ENCODE results near the gene TMED4. TPM values are rescaled to one million over a fixed set of nuclear protein-coding genes. Genes with fewer than 3 reads are reported as not detected.

TMED4 gene
- total RNA-seq, 1 experiment from 2014 or later: 67.3 TPM

DNA sequence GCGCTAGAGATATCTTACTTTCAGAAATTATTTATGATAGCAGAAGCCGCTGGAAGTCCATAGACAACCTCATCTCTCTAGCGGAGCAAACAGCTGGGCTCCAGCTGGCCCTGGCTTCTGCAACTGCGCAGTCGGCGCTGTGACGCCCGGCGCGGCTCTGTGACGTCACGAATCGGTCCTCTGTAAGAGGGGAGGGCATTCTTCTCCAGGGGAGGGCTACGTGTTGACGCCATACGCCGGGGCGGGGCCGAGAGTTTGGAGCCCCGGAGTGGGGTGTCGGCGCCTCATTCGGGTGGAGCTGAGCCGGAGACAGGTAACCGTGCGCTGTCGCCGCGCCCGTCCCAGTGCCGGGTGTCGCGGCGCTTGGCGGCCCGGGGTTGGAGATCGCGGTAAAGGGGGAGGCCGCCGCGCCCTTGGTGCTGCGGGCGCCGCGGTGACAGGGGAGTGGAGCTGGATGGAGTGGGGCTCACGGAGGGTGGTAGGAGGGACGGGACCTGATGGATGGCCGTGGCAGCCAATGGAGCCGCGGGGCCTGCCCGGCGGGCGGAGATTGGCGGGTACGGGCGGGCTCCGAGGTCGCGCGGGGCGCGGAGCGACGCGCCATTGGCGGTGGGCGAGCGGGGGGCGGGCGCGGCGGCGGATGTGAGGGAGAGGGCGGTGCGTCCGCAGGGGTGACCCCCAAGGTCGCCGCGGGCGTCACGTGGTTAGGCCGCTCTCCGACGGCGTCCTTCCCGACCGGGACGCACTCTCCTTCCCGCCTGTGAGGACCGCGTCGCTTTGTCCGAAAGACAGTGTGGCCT, 24.5 kb upstream of the TMED4 start, which contains the start of gene OGDH:
OGDH (plus strand) TSS at position 287 of the 800 bp plus-strand sequence. CDS start 17,717 bp downstream, outside the sequence.
- Histone ChIP-seq H3K27me3 (ENCODE audit: insufficient read depth, low read length) (no peaks in the 10 kb centered on the region), H3K79me2 (ENCODE audit: insufficient read depth, low read length) (peaks cover 45% of the 10 kb centered on the region), H2AFZ (ENCODE audit: low read depth, low read length, poor library complexity, severe bottlenecking) (no peak within 1 kb of the TSS), H3K9ac (ENCODE audit: low read length) (peak within 1 kb of the TSS; percentile 68), H3K36me3 (ENCODE audit: control insufficient read depth in 1 of 2, insufficient read depth in 2 of 2, low read length in 2 of 2) (no peaks in the 10 kb centered on the region), H3K27ac (ENCODE audit: low read depth, low read length) (peak within 1 kb of the TSS; percentile 88), H3K4me1 (ENCODE audit: control insufficient read depth in 1 of 2, insufficient read depth in 2 of 2, low read length in 2 of 2) (peaks cover 17 to 32% of the 10 kb centered on the region in 2 experiments), H3K9me3 (ENCODE audit: control insufficient read depth in 1 of 2, insufficient read depth in 1 of 2, low read depth in 1 of 2, low read length in 2 of 2) (no peaks in the 10 kb centered on the region), H4K20me1 (ENCODE audit: insufficient read depth) (no peaks in the 10 kb centered on the region), H3K9me2 (ENCODE audit: insufficient read depth) (no peaks in the 10 kb centered on the region), H3K4me3 (replicated peaks in 1 of 2; ENCODE audit: low read depth in 1 of 2, low read length in 2 of 2) (peak within 1 kb of the TSS; percentile 68 to 76), H3K4me2 (ENCODE audit: low read length) (peak within 1 kb of the TSS; percentile 72)
- ChIA-PET POLR2A (interaction anchor here (0.7 to 2.3 kb wide), 14 partner anchors 8 to 505 kb away, joined by 3 to 14 read pairs (median 4); partner anchors contain the start of genes H2AZ2 and TBRG4), CTCF (interaction anchor here (1.1 kb wide), 1 partner anchor 241 kb away, joined by 4 read pairs; the partner anchor contains the start of gene H2AZ2), RAD21 (ENCODE audit: low non-redundant PET in 1 of 2, low total read pairs in 2 of 2, uncharacterized antibody in 2 of 2, unreplicated experiment in 2 of 2) (interaction anchor here in 1 of 2 experiments (0.6 kb wide), 1 partner anchor 375 kb away, joined by 3 read pairs; no protein-coding TSS in a partner anchor)
- ATAC-seq (peak; percentile 99), DNase-seq (ENCODE audit: low read depth, low spot score) (peak; percentile 96)
- BruUV-seq (replicated peaks): no TSS peak
- intact Hi-C loops (cut with micrococcal nuclease): loop anchor here (1.0 to 5.0 kb wide), 2 partner anchors 141 to 191 kb away; partner anchors contain the start of gene ZMIZ2
- TF ChIP-seq CEBPB (IDR thresholded peaks at IDR 0.05; ENCODE audit: low read depth): no peak
- TF ChIP-seq ATF3 (IDR thresholded peaks at IDR 0.05): no peak
- TF ChIP-seq ZNF274 (IDR thresholded peaks at IDR 0.05; ENCODE audit: low read depth, low read length): no peak
- TF ChIP-seq POLR2A (IDR thresholded peaks at IDR 0.05; ENCODE audit: borderline replicate concordance, extremely low read depth, insufficient read depth, insufficient read length): peak; percentile 31
- TF ChIP-seq, protein P1, sequence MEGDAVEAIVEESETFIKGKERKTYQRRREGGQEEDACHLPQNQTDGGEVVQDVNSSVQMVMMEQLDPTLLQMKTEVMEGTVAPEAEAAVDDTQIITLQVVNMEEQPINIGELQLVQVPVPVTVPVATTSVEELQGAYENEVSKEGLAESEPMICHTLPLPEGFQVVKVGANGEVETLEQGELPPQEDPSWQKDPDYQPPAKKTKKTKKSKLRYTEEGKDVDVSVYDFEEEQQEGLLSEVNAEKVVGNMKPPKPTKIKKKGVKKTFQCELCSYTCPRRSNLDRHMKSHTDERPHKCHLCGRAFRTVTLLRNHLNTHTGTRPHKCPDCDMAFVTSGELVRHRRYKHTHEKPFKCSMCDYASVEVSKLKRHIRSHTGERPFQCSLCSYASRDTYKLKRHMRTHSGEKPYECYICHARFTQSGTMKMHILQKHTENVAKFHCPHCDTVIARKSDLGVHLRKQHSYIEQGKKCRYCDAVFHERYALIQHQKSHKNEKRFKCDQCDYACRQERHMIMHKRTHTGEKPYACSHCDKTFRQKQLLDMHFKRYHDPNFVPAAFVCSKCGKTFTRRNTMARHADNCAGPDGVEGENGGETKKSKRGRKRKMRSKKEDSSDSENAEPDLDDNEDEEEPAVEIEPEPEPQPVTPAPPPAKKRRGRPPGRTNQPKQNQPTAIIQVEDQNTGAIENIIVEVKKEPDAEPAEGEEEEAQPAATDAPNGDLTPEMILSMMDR (IDR thresholded peaks at IDR 0.05 in 2 of 3, conservative IDR thresholded peaks at IDR 0.05 in 1 of 3; ENCODE audit: borderline replicate concordance in 1 of 3, insufficient read depth in 1 of 3, low read depth in 2 of 3, low read length in 2 of 3): no peak
- peak; percentile 43; the same call in 1 of the 2 replicates for TF ChIP-seq ZFX (IDR thresholded peaks at IDR 0.05)
- peak; percentile 90 for TF ChIP-seq SP1 (IDR thresholded peaks at IDR 0.05; ENCODE audit: low read depth)
- peak; percentile 52 for TF ChIP-seq YY1 (IDR thresholded peaks at IDR 0.05; ENCODE audit: extremely low read depth, insufficient replicate concordance, low read depth, low read length)
- TF ChIP-seq EGR1 (IDR thresholded peaks at IDR 0.05; ENCODE audit: low read depth): no peak
- TF ChIP-seq, protein P2, sequence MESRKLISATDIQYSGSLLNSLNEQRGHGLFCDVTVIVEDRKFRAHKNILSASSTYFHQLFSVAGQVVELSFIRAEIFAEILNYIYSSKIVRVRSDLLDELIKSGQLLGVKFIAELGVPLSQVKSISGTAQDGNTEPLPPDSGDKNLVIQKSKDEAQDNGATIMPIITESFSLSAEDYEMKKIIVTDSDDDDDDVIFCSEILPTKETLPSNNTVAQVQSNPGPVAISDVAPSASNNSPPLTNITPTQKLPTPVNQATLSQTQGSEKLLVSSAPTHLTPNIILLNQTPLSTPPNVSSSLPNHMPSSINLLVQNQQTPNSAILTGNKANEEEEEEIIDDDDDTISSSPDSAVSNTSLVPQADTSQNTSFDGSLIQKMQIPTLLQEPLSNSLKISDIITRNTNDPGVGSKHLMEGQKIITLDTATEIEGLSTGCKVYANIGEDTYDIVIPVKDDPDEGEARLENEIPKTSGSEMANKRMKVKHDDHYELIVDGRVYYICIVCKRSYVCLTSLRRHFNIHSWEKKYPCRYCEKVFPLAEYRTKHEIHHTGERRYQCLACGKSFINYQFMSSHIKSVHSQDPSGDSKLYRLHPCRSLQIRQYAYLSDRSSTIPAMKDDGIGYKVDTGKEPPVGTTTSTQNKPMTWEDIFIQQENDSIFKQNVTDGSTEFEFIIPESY (IDR thresholded peaks at IDR 0.05; ENCODE audit: extremely low read depth, insufficient replicate concordance, low read length): no peak
- TF ChIP-seq EZH2phosphoT487 (IDR thresholded peaks at IDR 0.05; ENCODE audit: borderline replicate concordance): no peak
- no peak; the same call in 1 of the 2 replicates for TF ChIP-seq RAD21 (IDR thresholded peaks at IDR 0.05; ENCODE audit: low read depth)
- TF ChIP-seq MAX (IDR thresholded peaks at IDR 0.05): peak; percentile 91
- TF ChIP-seq POLR2AphosphoS5 (IDR thresholded peaks at IDR 0.05; ENCODE audit: low read depth, low read length): peak; percentile 97
- peak; percentile 87 for TF ChIP-seq SRF (IDR thresholded peaks at IDR 0.05; ENCODE audit: low read depth)
- TF ChIP-seq JUND (IDR thresholded peaks at IDR 0.05): no peak
- no peak for TF ChIP-seq FOSL1 (IDR thresholded peaks at IDR 0.05; ENCODE audit: low read depth)
- TF ChIP-seq ELF1 (IDR thresholded peaks at IDR 0.05; ENCODE audit: borderline replicate concordance, low read depth): no peak
- peak; percentile 99 for TF ChIP-seq SIN3A (IDR thresholded peaks at IDR 0.05; ENCODE audit: low read depth)
